Progenitor cell of endocrine pancreas (in vitro differentiated cells): ENCODE data around the gene IFNW1. TPM values are rescaled to one million over a fixed set of nuclear protein-coding genes. Genes with fewer than 3 reads are reported as not detected.
"Not testable (repeated sequence)": the region's sequence is repeated elsewhere in the genome, so short reads cannot be mapped to it uniquely, and the experiment has no call there.

Experiments used
- DNase-seq: peaks from one replicate; pipeline ENCODE4 v3.0.0; 2021; ENCODE audit warnings: low spot score; ENCODE audit not compliant: unreplicated experiment
- H3K27ac Mint-ChIP-seq: 2 replicates; pipeline ENCODE4 v1.8.0; 2021; ENCODE audit warnings: mild to moderate bottlenecking, moderate library complexity, mixed read lengths
- H3K27me3 Mint-ChIP-seq: 2 replicates; pipeline ENCODE4 v1.8.0; 2021; ENCODE audit warnings: mixed read lengths
- H3K36me3 Mint-ChIP-seq: 2 replicates; pipeline ENCODE4 v1.8.0; 2022; ENCODE audit warnings: mixed read lengths; ENCODE audit not compliant: insufficient read depth
- H3K4me1 Mint-ChIP-seq: 2 replicates; pipeline ENCODE4 v1.8.0; 2021; ENCODE audit warnings: low read depth, mixed read lengths
- H3K4me3 Mint-ChIP-seq: 2 replicates; pipeline ENCODE4 v1.8.0; 2021; ENCODE audit warnings: low read depth, mild to moderate bottlenecking, moderate library complexity, mixed read lengths
- H3K9me3 Mint-ChIP-seq: 2 replicates; pipeline ENCODE4 v1.8.0; 2021; ENCODE audit warnings: low read depth, mixed read lengths
- total RNA-seq: library from RNA; stranded (reverse); gene quantifications from 2 replicates; pipeline ENCODE4 v1.2.1, GENCODE V29; 2021
- TF ChIP-seq, protein P1 (sequence below): fragments of 200-600 bp; sonication (generic); IDR thresholded peaks from one replicate; pipeline ENCODE4 v1.5.0; 2021; ENCODE audit warnings: antibody characterized with exemption, mild to moderate bottlenecking; ENCODE audit not compliant: unreplicated experiment

The IFNW1 gene
- total RNA-seq, 1 donor from 2014 or later, result not detected

DNA sequence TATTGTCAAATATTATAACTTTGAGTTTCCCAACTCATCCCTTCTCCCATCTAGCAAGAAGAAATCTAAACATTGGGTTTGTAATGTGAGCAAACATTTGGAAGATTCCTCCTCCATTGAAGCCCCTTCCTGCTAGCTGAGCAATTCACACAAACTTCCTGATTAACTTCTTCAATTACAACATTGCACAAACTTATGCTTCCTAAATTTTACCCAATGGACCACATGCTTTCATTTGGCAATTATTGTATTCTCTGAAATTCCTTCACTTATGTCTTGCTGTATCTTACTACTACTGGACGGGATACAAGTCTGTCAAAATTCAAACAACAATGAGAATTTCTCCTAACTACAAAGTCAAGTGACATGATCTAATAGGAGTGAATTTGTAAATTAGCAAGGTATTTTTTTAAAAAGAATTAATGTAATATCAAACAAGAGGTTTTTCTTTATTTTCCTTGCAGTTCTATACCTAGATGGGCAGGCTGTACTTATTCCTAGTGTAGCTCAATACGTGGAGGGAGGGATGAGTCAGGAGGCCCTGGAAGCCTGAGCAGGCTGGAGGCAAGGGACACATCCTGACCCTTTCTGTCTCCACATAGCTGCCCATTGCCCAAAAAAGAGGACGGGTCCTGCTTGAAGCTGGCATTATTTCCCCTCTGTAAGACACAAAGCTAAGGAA is 11.8 kb upstream of the IFNW1 start:
- H3K36me3 Mint-ChIP-seq, result no peaks in the 10 kb centered on the region
- H3K4me3 Mint-ChIP-seq, result no peak overlapping the region
- DNase-seq, result no peak
- H3K27me3 Mint-ChIP-seq, result no peaks in the 10 kb centered on the region
- no peak overlapping the region for H3K27ac Mint-ChIP-seq
- TF ChIP-seq, protein P1, sequence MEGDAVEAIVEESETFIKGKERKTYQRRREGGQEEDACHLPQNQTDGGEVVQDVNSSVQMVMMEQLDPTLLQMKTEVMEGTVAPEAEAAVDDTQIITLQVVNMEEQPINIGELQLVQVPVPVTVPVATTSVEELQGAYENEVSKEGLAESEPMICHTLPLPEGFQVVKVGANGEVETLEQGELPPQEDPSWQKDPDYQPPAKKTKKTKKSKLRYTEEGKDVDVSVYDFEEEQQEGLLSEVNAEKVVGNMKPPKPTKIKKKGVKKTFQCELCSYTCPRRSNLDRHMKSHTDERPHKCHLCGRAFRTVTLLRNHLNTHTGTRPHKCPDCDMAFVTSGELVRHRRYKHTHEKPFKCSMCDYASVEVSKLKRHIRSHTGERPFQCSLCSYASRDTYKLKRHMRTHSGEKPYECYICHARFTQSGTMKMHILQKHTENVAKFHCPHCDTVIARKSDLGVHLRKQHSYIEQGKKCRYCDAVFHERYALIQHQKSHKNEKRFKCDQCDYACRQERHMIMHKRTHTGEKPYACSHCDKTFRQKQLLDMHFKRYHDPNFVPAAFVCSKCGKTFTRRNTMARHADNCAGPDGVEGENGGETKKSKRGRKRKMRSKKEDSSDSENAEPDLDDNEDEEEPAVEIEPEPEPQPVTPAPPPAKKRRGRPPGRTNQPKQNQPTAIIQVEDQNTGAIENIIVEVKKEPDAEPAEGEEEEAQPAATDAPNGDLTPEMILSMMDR, result no peak
- H3K9me3 Mint-ChIP-seq, result peaks cover 1% of the 10 kb centered on the region
- H3K4me1 Mint-ChIP-seq, result peaks cover 1% of the 10 kb centered on the region

DNA sequence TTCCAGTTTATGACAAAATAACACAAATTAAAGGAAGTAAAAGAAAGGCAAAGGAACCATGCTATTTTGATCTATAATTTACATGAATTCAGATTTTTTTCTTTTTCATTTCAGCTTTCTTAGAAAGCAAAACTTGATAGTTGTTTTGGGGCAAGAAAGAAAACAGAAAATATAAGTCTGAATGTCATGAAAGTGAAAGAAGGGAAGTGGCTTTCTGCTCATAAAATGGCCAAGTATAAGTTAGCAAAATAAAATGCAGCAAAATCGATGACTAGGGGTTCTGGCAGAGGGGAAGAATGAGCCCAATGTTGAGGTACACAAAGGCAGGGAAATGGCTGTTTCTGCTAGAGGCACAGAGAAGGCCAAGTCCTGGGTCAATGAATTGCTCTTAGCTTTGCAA is 3.0 kb upstream of the IFNW1 start:
- no peak for DNase-seq
- H3K27me3 Mint-ChIP-seq, result no peaks in the 10 kb centered on the region
- H3K4me1 Mint-ChIP-seq, result no peaks in the 10 kb centered on the region
- H3K27ac Mint-ChIP-seq, result no peak overlapping the region
- no peak overlapping the region for H3K4me3 Mint-ChIP-seq
- H3K36me3 Mint-ChIP-seq, result no peaks in the 10 kb centered on the region
- H3K9me3 Mint-ChIP-seq, result peaks cover 11% of the 10 kb centered on the region
- TF ChIP-seq, protein P1, result no peak

DNA sequence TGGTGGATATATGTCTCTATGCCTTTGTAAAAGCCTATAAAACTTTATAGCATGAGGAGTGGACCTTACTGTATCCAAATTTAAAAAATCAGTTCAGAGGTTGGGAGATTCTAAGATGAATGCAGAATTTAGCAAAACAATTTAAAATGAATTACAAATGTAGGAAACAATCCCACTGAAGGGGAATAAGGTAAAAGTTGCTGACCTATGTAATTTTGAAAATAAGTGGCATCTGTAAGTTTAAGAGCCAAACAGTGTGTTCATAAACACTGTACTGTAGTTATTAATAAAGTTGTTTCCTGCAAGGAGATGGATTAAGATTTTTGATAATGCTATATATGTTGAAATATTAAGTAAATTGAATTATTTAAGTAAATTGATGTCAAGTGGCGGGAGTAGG is 4.6 kb downstream of the IFNW1 start:
- Mint-ChIP-seq H3K36me3 (no peaks in the 10 kb centered on the region), H3K4me3 (no peak overlapping the region), H3K4me1 (no peaks in the 10 kb centered on the region), H3K27me3 (peaks cover 5% of the 10 kb centered on the region), H3K27ac (no peak overlapping the region), H3K9me3 (no peaks in the 10 kb centered on the region)
- no peak for DNase-seq
- TF ChIP-seq, protein P1, result no peak

DNA sequence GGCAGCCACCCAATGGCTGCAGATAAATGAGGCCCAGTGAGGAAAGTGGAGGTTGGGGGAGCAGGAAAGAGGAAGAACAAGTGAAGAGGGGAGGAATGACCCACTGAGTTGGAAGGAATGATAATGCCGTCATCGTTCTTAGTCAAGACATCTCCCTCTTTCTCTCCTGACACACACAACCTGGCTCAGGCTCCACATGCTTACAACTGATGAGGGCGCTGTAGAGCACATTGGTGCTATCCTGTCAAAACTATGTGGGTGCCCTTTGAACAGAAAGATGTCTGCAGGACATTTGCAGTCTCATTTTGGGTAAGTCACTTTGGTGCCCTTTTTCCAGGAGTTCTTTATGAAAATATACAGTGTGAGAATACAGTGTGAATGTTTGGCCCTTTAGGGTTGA is 5.9 kb downstream of the IFNW1 start:
- no peaks in the 10 kb centered on the region for H3K9me3 Mint-ChIP-seq
- H3K36me3 Mint-ChIP-seq, result no peaks in the 10 kb centered on the region
- H3K4me1 Mint-ChIP-seq, result no peaks in the 10 kb centered on the region
- no peak for DNase-seq
- no peak overlapping the region for H3K27ac Mint-ChIP-seq
- TF ChIP-seq, protein P1, result no peak
- H3K4me3 Mint-ChIP-seq, result no peak overlapping the region
- H3K27me3 Mint-ChIP-seq, result peaks cover 5% of the 10 kb centered on the region

DNA sequence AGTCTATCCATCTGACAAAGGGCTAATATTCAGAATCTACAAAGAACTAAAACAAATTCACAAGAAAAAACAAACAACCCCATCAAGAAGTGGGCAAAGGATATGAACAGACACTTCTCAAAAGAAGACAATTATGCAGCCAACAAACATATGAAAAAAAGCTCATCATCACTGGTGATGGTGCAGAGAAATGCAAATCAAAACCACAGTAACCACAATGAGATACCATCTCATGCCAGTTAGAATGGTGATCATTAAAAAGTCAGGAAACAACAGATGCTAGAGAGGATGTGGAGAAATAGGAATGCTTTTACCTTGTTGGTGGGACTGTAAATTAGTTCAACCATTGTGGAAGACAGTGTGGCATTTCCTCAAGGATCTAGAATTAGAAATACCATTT is 13.4 kb downstream of the IFNW1 start:
- DNase-seq, H3K36me3 Mint-ChIP-seq, H3K4me3 Mint-ChIP-seq, H3K27me3 Mint-ChIP-seq, H3K4me1 Mint-ChIP-seq, H3K27ac Mint-ChIP-seq, H3K9me3 Mint-ChIP-seq: not testable (repeated sequence)

DNA sequence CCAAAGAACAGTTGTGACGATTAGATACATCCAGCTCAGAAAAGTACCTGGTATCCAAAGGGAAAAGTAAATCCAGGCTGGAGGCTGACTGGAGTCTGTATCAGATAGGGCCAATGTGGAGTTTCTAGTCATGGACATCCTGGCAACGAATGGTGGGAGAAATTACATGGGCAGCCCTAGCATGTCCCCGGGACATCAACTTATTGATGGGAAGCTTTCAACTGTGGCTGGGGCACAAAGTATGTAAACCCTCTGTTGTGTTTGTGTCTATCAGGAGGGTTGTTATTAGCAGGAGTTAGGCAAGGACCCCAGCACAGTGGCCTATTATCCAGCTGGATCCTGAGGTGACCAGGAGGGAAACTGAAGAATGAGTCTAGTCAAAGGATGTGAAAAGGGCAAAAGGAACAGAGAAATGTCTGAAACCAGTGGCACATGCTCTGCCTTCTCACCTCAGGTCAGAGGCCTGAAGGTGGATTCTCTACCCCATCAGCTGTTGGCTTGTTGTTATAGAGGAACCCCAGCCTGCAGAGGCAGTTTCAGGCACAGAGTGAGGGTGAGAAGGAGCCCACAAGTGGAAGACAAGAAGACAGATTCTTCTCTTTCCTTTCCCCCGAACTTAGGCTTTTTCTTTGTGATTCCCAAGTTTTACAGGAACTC is 19.9 kb downstream of the IFNW1 start:
- H3K36me3 Mint-ChIP-seq, result no peaks in the 10 kb centered on the region
- no peaks in the 10 kb centered on the region for H3K9me3 Mint-ChIP-seq
- TF ChIP-seq, protein P1, result no peak
- no peak overlapping the region for H3K4me3 Mint-ChIP-seq
- peaks cover 10% of the 10 kb centered on the region for H3K4me1 Mint-ChIP-seq
- DNase-seq, result no peak
- H3K27me3 Mint-ChIP-seq, result peaks cover 3% of the 10 kb centered on the region
- H3K27ac Mint-ChIP-seq, result no peak overlapping the region
